ENCODE results near the gene MYZAP.

The MYZAP gene

GRCh38 chr15:57565311-57565710 is 26.4 kb upstream of the MYZAP start:
- no peak for TF ChIP-seq POLR2AphosphoS5 (IDR thresholded peaks at IDR 0.05; ENCODE audit: low read depth, low read length)
- no peak for TF ChIP-seq SIN3A (IDR thresholded peaks at IDR 0.05; ENCODE audit: borderline replicate concordance, insufficient read depth, low read length)
- TF ChIP-seq REST (IDR thresholded peaks at IDR 0.05; ENCODE audit: insufficient read depth in 1 of 2, low read depth in 2 of 2, low read length in 2 of 2), result no peak
- TF ChIP-seq FOXP2 (optimal IDR thresholded peaks at IDR 0.05; ENCODE audit: borderline replicate concordance, extremely low read depth, extremely low read length, insufficient read depth), result no peak
- no peak for TF ChIP-seq TAF1 (IDR thresholded peaks at IDR 0.05; ENCODE audit: borderline replicate concordance, insufficient read depth, low read length)

GRCh38 chr15:57566834-57567233 is 24.9 kb upstream of the MYZAP start:
- no peak for TF ChIP-seq SIN3A (IDR thresholded peaks at IDR 0.05; ENCODE audit: borderline replicate concordance, insufficient read depth, low read length)
- TF ChIP-seq FOXP2 (optimal IDR thresholded peaks at IDR 0.05; ENCODE audit: borderline replicate concordance, extremely low read depth, extremely low read length, insufficient read depth), result no peak
- no peak for TF ChIP-seq REST (IDR thresholded peaks at IDR 0.05; ENCODE audit: insufficient read depth in 1 of 2, low read depth in 2 of 2, low read length in 2 of 2)
- no peak for TF ChIP-seq TAF1 (IDR thresholded peaks at IDR 0.05; ENCODE audit: borderline replicate concordance, insufficient read depth, low read length)
- TF ChIP-seq POLR2AphosphoS5 (IDR thresholded peaks at IDR 0.05; ENCODE audit: low read depth, low read length), result no peak

GRCh38 chr15:57567891-57568290 is 23.8 kb upstream of the MYZAP start:
- TF ChIP-seq FOXP2 (optimal IDR thresholded peaks at IDR 0.05; ENCODE audit: borderline replicate concordance, extremely low read depth, extremely low read length, insufficient read depth), result no peak
- no peak for TF ChIP-seq REST (IDR thresholded peaks at IDR 0.05; ENCODE audit: insufficient read depth in 1 of 2, low read depth in 2 of 2, low read length in 2 of 2)
- TF ChIP-seq POLR2AphosphoS5 (IDR thresholded peaks at IDR 0.05; ENCODE audit: low read depth, low read length), result no peak
- TF ChIP-seq SIN3A (IDR thresholded peaks at IDR 0.05; ENCODE audit: borderline replicate concordance, insufficient read depth, low read length), result no peak
- no peak for TF ChIP-seq TAF1 (IDR thresholded peaks at IDR 0.05; ENCODE audit: borderline replicate concordance, insufficient read depth, low read length)

- no peak for TF ChIP-seq POLR2AphosphoS5 (IDR thresholded peaks at IDR 0.05; ENCODE audit: low read depth, low read length)
- no peak for TF ChIP-seq REST (IDR thresholded peaks at IDR 0.05; ENCODE audit: insufficient read depth in 1 of 2, low read depth in 2 of 2, low read length in 2 of 2)
These were observed 23.4 kb upstream of the MYZAP start for GRCh38 chr15:57568299-57568698.

GRCh38 chr15:57570340-57570739 is 21.4 kb upstream of the MYZAP start:
- TF ChIP-seq SIN3A (IDR thresholded peaks at IDR 0.05; ENCODE audit: borderline replicate concordance, insufficient read depth, low read length), result no peak
- TF ChIP-seq FOXP2 (optimal IDR thresholded peaks at IDR 0.05; ENCODE audit: borderline replicate concordance, extremely low read depth, extremely low read length, insufficient read depth), result no peak
- no peak for TF ChIP-seq POLR2AphosphoS5 (IDR thresholded peaks at IDR 0.05; ENCODE audit: low read depth, low read length)
